Neuronal stem cell (in vitro differentiated cells): ENCODE measurements around the gene TRH.

Experiments
- DNase-seq: peaks from one replicate; pipeline ENCODE4 v3.0.0-alpha.2; 2013; ENCODE audit warnings: low spot score
- H2AFZ ChIP-seq: one replicate; pipeline ENCODE4 v1.6.1; 2013; ENCODE audit warnings: mild to moderate bottlenecking, low read length, inconsistent platforms
- H2AK5ac ChIP-seq: 2 replicates; pipeline ENCODE4 v1.6.1; 2013; ENCODE audit warnings: low read depth, mild to moderate bottlenecking, inconsistent platforms, low read length, moderate library complexity, mixed read lengths
- H2BK120ac ChIP-seq: 2 replicates; pipeline ENCODE4 v1.6.1; 2013; ENCODE audit warnings: low read depth, mild to moderate bottlenecking, inconsistent platforms, low read length, moderate library complexity, mixed read lengths
- H2BK12ac ChIP-seq: one replicate; pipeline ENCODE4 v1.6.1; 2013; ENCODE audit warnings: low read length, inconsistent platforms
- H2BK15ac ChIP-seq: 2 replicates; pipeline ENCODE4 v1.6.1; 2013; ENCODE audit warnings: mild to moderate bottlenecking, low read length, inconsistent platforms, mixed read lengths
- H2BK5ac ChIP-seq: one replicate; pipeline ENCODE4 v1.6.1; 2013; ENCODE audit warnings: inconsistent platforms, mild to moderate bottlenecking, low read length, moderate library complexity
- H3K14ac ChIP-seq: one replicate; pipeline ENCODE4 v1.6.1; 2013; ENCODE audit warnings: low read length, inconsistent platforms
- H3K18ac ChIP-seq: 2 replicates; pipeline ENCODE4 v1.6.1; 2013; ENCODE audit warnings: low read length, inconsistent platforms
- H3K23ac ChIP-seq: 2 replicates; pipeline ENCODE4 v1.6.1; 2013; ENCODE audit warnings: low read depth, mild to moderate bottlenecking, mixed read lengths, low read length, inconsistent platforms; ENCODE audit not compliant: poor library complexity
- H3K27ac ChIP-seq: replicated peaks from 3 replicates; pipeline ENCODE4 v1.5.1; 2013; ENCODE audit warnings: low read length, inconsistent platforms
- H3K27me3 ChIP-seq, 3 experiments: 2 replicates each; pipeline ENCODE4 v1.6.1; 2013; ENCODE audit warnings: low read length in 3 of 3, mild to moderate bottlenecking in 2 of 3, inconsistent platforms in 1 of 3, low read depth in 1 of 3, mixed read lengths in 1 of 3, moderate library complexity in 1 of 3; ENCODE audit not compliant: control insufficient read depth in 3 of 3, insufficient read depth in 3 of 3
- H3K36me3 ChIP-seq, 2 donors: replicated peaks in 1 of 2; 2 replicates each; pipeline ENCODE4 v1.6.1; 2013; ENCODE audit warnings: low read length in 2 of 2; ENCODE audit not compliant: control insufficient read depth in 2 of 2, insufficient read depth in 2 of 2
- H3K4ac ChIP-seq: 2 replicates; pipeline ENCODE4 v1.6.1; 2013; ENCODE audit warnings: inconsistent platforms, mild to moderate bottlenecking, low read length, moderate library complexity
- H3K4me1 ChIP-seq, 2 donors: 1 replicate in 1 of 2; 2 replicates in 1 of 2; pipeline ENCODE4 v1.6.1; 2013; ENCODE audit warnings: low read length in 2 of 2, low read depth in 1 of 2; ENCODE audit not compliant: control insufficient read depth in 2 of 2, insufficient read depth in 1 of 2
- H3K4me2 ChIP-seq: one replicate; pipeline ENCODE4 v1.6.1; 2013; ENCODE audit warnings: mild to moderate bottlenecking, low read length, inconsistent platforms; ENCODE audit not compliant: insufficient read depth, poor library complexity, severe bottlenecking
- H3K4me3 ChIP-seq, 2 donors: 2 replicates each; pipeline ENCODE4 v1.5.1; 2013; ENCODE audit warnings: low read length in 2 of 2, mild to moderate bottlenecking in 2 of 2, inconsistent platforms in 1 of 2, moderate library complexity in 1 of 2
- H3K79me1 ChIP-seq: one replicate; pipeline ENCODE4 v1.6.1; 2013; ENCODE audit warnings: low read depth, mild to moderate bottlenecking, inconsistent platforms, low read length, moderate library complexity
- H3K9ac ChIP-seq: one replicate; pipeline ENCODE4 v1.6.1; 2013; ENCODE audit warnings: mild to moderate bottlenecking, low read depth, low read length, inconsistent platforms; ENCODE audit not compliant: poor library complexity
- H3K9me3 ChIP-seq, 2 donors: replicated peaks in 1 of 2; 2 replicates each; pipeline versions ENCODE3 to v1.6.1; 2013; ENCODE audit warnings: low read length in 2 of 2, mild to moderate bottlenecking in 2 of 2, inconsistent platforms in 1 of 2, low read depth in 1 of 2, mixed read lengths in 1 of 2, moderate library complexity in 1 of 2; ENCODE audit not compliant: control insufficient read depth in 2 of 2, insufficient read depth in 1 of 2
- H4K8ac ChIP-seq: one replicate; pipeline ENCODE4 v1.6.1; 2013; ENCODE audit warnings: low read depth, mild to moderate bottlenecking, inconsistent platforms, low read length, moderate library complexity
- H4K91ac ChIP-seq: one replicate; pipeline ENCODE4 v1.6.1; 2013; ENCODE audit warnings: low read length, low read depth, mild to moderate bottlenecking, inconsistent platforms; ENCODE audit not compliant: poor library complexity
- WGBS, 2 donors: extraction: QIAGEN DNeasy Blood & Tissue Kit; methylation state at CpG; one replicate each; pipeline ENCODE4 v1.1.7; 2013; ENCODE audit warnings: missing lambda C conversion rate in 2 of 2, mixed read lengths in 1 of 2; ENCODE audit not compliant: insufficient read length in 2 of 2, insufficient replicate concordance in 1 of 2; ENCODE audit errors: extremely low coverage in 2 of 2; 5-methylcytosine and 5-hydroxymethylcytosine counted together

Gene TRH

GRCh38 chr3:129940086-129940485 lies 34.4 kb upstream of the TRH start:
- Histone ChIP-seq H3K36me3 (no peaks in the 10 kb centered on the region), H2BK120ac (no peak overlapping the region), H4K91ac (no peak overlapping the region), H2BK12ac (no peak overlapping the region), H4K8ac (no peak overlapping the region), H3K4me2 (no peak overlapping the region), H3K4ac (no peak overlapping the region), H3K27ac (no peak overlapping the region), H3K27me3 (peaks cover 0 to 8% (median 0%) of the 10 kb centered on the region in 3 experiments), H3K4me3 (no peak overlapping the region), H3K79me1 (no peaks in the 10 kb centered on the region), H3K4me1 (peaks cover 0 to 6% of the 10 kb centered on the region in 2 donors), H3K9me3 (peaks cover 0 to 3% of the 10 kb centered on the region in 2 donors), H3K9ac (no peak overlapping the region), H3K14ac (no peak overlapping the region), H3K23ac (no peak overlapping the region), H2BK15ac (no peak overlapping the region), H2AK5ac (no peak overlapping the region), H3K18ac (peak overlapping the region; percentile 21), H2BK5ac (no peak overlapping the region), H2AFZ (no peak overlapping the region)
- no CpG with 5 or more reads among the region's 3 CpGs for WGBS, 2 donors
- no peak for DNase-seq

- Histone ChIP-seq H3K18ac (peak overlapping the region; percentile 62), H3K36me3 (no peaks in the 10 kb centered on the region), H3K9me3 (peaks cover 1 to 3% of the 10 kb centered on the region in 2 donors), H3K4me1 (peaks cover 0 to 6% of the 10 kb centered on the region in 2 donors), H3K4ac (no peak overlapping the region), H2BK5ac (no peak overlapping the region), H3K27ac (no peak overlapping the region), H3K23ac (no peak overlapping the region), H2AK5ac (no peak overlapping the region), H3K4me3 (no peak overlapping the region), H2BK15ac (no peak overlapping the region), H3K14ac (no peak overlapping the region), H2AFZ (no peak overlapping the region), H4K91ac (no peak overlapping the region), H3K4me2 (no peak overlapping the region), H3K79me1 (no peaks in the 10 kb centered on the region), H4K8ac (no peak overlapping the region), H3K9ac (no peak overlapping the region), H2BK120ac (no peak overlapping the region), H2BK12ac (no peak overlapping the region), H3K27me3 (peaks cover 0 to 15% (median 0%) of the 10 kb centered on the region in 3 experiments)
- peak; percentile 79 for DNase-seq
- no CpG with 5 or more reads among the region's 7 CpGs for WGBS, 2 donors
Measured at GRCh38 chr3:129942296-129942695, 32.2 kb upstream of the TRH start.

GRCh38 chr3:129943020-129943419 lies 31.5 kb upstream of the TRH start:
- no peak for DNase-seq
- no peak overlapping the region for H2BK12ac ChIP-seq
- H3K9ac ChIP-seq = no peak overlapping the region
- H2AFZ ChIP-seq = no peak overlapping the region
- peaks cover 0 to 15% (median 0%) of the 10 kb centered on the region in 3 experiments for H3K27me3 ChIP-seq
- WGBS, 2 donors = no CpG with 5 or more reads among the region's 3 CpGs
- no peaks in the 10 kb centered on the region for H3K79me1 ChIP-seq
- no peak overlapping the region for H3K4ac ChIP-seq
- no peak overlapping the region for H3K18ac ChIP-seq
- no peak overlapping the region for H2BK15ac ChIP-seq
- no peak overlapping the region for H3K23ac ChIP-seq
- H3K4me1 ChIP-seq = peaks cover 0 to under 1% of the 10 kb centered on the region in 2 donors
- peaks cover 1 to 3% of the 10 kb centered on the region in 2 donors for H3K9me3 ChIP-seq
- no peak overlapping the region for H2BK5ac ChIP-seq
- H3K14ac ChIP-seq = no peak overlapping the region
- H3K4me2 ChIP-seq = no peak overlapping the region
- no peak overlapping the region for H4K91ac ChIP-seq
- H2AK5ac ChIP-seq = no peak overlapping the region
- no peak overlapping the region for H2BK120ac ChIP-seq
- no peak overlapping the region for H3K27ac ChIP-seq
- H3K36me3 ChIP-seq = no peaks in the 10 kb centered on the region
- H4K8ac ChIP-seq = no peak overlapping the region
- no peak overlapping the region for H3K4me3 ChIP-seq

- H3K36me3 ChIP-seq = no peaks in the 10 kb centered on the region
- no peak overlapping the region for H3K27ac ChIP-seq
- H3K27me3 ChIP-seq = peaks cover 0 to 15% (median 0%) of the 10 kb centered on the region in 3 experiments
- no CpG with 5 or more reads among the region's 7 CpGs for WGBS, 2 donors
- no peak overlapping the region for H3K14ac ChIP-seq
- no peaks in the 10 kb centered on the region for H3K4me1 ChIP-seq
- H4K91ac ChIP-seq = no peak overlapping the region
- peak overlapping the region; percentile 12 for H2AK5ac ChIP-seq
- H2BK15ac ChIP-seq = no peak overlapping the region
- H3K9me3 ChIP-seq = peaks cover 0 to 1% of the 10 kb centered on the region in 2 donors
- peak overlapping the region; percentile 62 for H3K18ac ChIP-seq
- H2BK12ac ChIP-seq = no peak overlapping the region
- no peaks in the 10 kb centered on the region for H3K79me1 ChIP-seq
- H3K23ac ChIP-seq = no peak overlapping the region
- DNase-seq = no peak
- no peak overlapping the region for H3K4me3 ChIP-seq
- H3K4me2 ChIP-seq = no peak overlapping the region
- H2AFZ ChIP-seq = no peak overlapping the region
- no peak overlapping the region for H3K4ac ChIP-seq
- H4K8ac ChIP-seq = no peak overlapping the region
- H2BK120ac ChIP-seq = no peak overlapping the region
- H2BK5ac ChIP-seq = no peak overlapping the region
- H3K9ac ChIP-seq = no peak overlapping the region
Measured at GRCh38 chr3:129944709-129945108, 29.8 kb upstream of the TRH start.
